Measurements from ENCODE around the gene EIF3L. TPM values are rescaled to one million over a fixed set of nuclear protein-coding genes. Genes with fewer than 3 reads are reported as not detected.

The EIF3L gene
- polyA plus RNA-seq, 1 of the 3 experiments (the other 2 are of a cell fraction), result 478 TPM

GRCh38 chr22:37802310-37803194 lies 46.7 kb upstream of the EIF3L start:
- H3K27ac ChIP-seq (ENCODE audit: low read depth in 2 of 2, low read length in 1 of 2), result peak overlapping the region in 1 of 2 experiments; percentile 85; a peak in 2 of 4 replicates
- TF ChIP-seq CHD2 (IDR thresholded peaks at IDR 0.05; ENCODE audit: low read length, partially characterized antibody), result peak; percentile 98
- TF ChIP-seq RAD21 (IDR thresholded peaks at IDR 0.05; ENCODE audit: low read length), result peak; percentile 11; the same call in 1 of the 2 replicates
- peak; percentile 96 for TF ChIP-seq ZBTB33 (IDR thresholded peaks at IDR 0.05; ENCODE audit: borderline replicate concordance, low read depth)
- TF ChIP-seq ELF1 (IDR thresholded peaks at IDR 0.05), result peak; percentile 67
- peak; percentile 44; the same call in 1 of the 2 replicates for TF ChIP-seq NRF1 (IDR thresholded peaks at IDR 0.05; ENCODE audit: low read depth, low read length)
- no peak for TF ChIP-seq RFX5 (IDR thresholded peaks at IDR 0.05; ENCODE audit: low read length)
- TF ChIP-seq, protein P1, sequence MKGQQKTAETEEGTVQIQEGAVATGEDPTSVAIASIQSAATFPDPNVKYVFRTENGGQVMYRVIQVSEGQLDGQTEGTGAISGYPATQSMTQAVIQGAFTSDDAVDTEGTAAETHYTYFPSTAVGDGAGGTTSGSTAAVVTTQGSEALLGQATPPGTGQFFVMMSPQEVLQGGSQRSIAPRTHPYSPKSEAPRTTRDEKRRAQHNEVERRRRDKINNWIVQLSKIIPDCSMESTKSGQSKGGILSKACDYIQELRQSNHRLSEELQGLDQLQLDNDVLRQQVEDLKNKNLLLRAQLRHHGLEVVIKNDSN (IDR thresholded peaks at IDR 0.05; ENCODE audit: borderline replicate concordance, low read depth), result no peak
- TF ChIP-seq YY1 (IDR thresholded peaks at IDR 0.05; ENCODE audit: low read depth), result no peak
- TF ChIP-seq NFIC (IDR thresholded peaks at IDR 0.05; ENCODE audit: borderline replicate concordance), result peak; percentile 48; the same call in 1 of the 2 replicates
- TF ChIP-seq GABPA (IDR thresholded peaks at IDR 0.05; ENCODE audit: low read depth), result peak; percentile 52
- TF ChIP-seq MAX (IDR thresholded peaks at IDR 0.05; ENCODE audit: low read depth), result no peak
- TF ChIP-seq FOXJ3 (CRISPR knock-in tag; IDR thresholded peaks at IDR 0.05), result no peak
- peak; percentile 4; the same call in 1 of the 2 replicates for TF ChIP-seq SMC3 (IDR thresholded peaks at IDR 0.05; ENCODE audit: low read depth, low read length)
- H3K36me3 ChIP-seq (replicated peaks in 1 of 2; ENCODE audit: control insufficient read depth in 1 of 2, insufficient read depth in 2 of 2, low read length in 1 of 2), result no peaks in the 10 kb centered on the region
- DNase-seq, result peak; percentile 92
- 18% methylated on average over 29 of the region's 63 CpGs for WGBS (ENCODE audit: low lambda C conversion rate)
- no peaks in the 10 kb centered on the region for H3K9me3 ChIP-seq
- H3K79me2 ChIP-seq (ENCODE audit: insufficient read depth), result peaks cover 22% of the 10 kb centered on the region
- H3K9me2 ChIP-seq, result no peaks in the 10 kb centered on the region
- CTCF ChIA-PET, result interaction anchor here (0.6 to 1.4 kb wide), 4 partner anchors 58 to 194 kb away, joined by 3 read pairs; partner anchors contain the start of gene GGA1
- H3K4me1 ChIP-seq (ENCODE audit: control insufficient read depth in 1 of 2, insufficient read depth in 2 of 2, low read depth in 1 of 2, low read length in 1 of 2), result peaks cover 0 to 28% of the 10 kb centered on the region in 2 experiments; a peak in 2 of 4 replicates
- peak overlapping the region; percentile 58 to 68 for H3K4me3 ChIP-seq (ENCODE audit: low read depth in 2 of 2, low read length in 1 of 2)
- no peaks in the 10 kb centered on the region for H4K20me1 ChIP-seq (ENCODE audit: insufficient read depth)
- peak overlapping the region; percentile 96 for H3K4me2 ChIP-seq
- peak overlapping the region; percentile 87 for H2AFZ ChIP-seq (ENCODE audit: low read depth)
- H3F3A ChIP-seq (replicated peaks; ENCODE audit: insufficient read depth), result peaks cover 14% of the 10 kb centered on the region
- H3K9ac ChIP-seq, result peak overlapping the region; percentile 66
- H3K27me3 ChIP-seq (ENCODE audit: insufficient read depth), result no peaks in the 10 kb centered on the region
- POLR2A ChIA-PET, result interaction anchor here (1.0 kb wide), 1 partner anchor 10 kb away, joined by 3 read pairs; no protein-coding TSS in a partner anchor

Data from SK-N-SH (cell line).